Fibroblast of pulmonary artery (primary cell): ENCODE results near the gene PDZD8.
"Not testable (repeated sequence)": the region's sequence is repeated elsewhere in the genome, so short reads cannot be mapped to it uniquely, and the experiment has no call there.

ENCODE experiments used
- DNase-seq: peaks from one replicate; pipeline ENCODE4 v3.0.0-alpha.2; 2010; ENCODE audit warnings: low read depth
- H3K4me3 ChIP-seq: replicated peaks from 2 replicates; pipeline ENCODE4 v1.5.1; 2011; ENCODE audit warnings: low read depth, mild to moderate bottlenecking, control low read depth, low read length, moderate library complexity
- TF ChIP-seq, protein P1 (sequence below): IDR thresholded peaks from 2 replicates; pipeline ENCODE4 v1.5.1; 2011; ENCODE audit warnings: mild to moderate bottlenecking, control low read depth, low read length, inconsistent platforms; ENCODE audit errors: missing control alignments

PDZD8 gene

DNA sequence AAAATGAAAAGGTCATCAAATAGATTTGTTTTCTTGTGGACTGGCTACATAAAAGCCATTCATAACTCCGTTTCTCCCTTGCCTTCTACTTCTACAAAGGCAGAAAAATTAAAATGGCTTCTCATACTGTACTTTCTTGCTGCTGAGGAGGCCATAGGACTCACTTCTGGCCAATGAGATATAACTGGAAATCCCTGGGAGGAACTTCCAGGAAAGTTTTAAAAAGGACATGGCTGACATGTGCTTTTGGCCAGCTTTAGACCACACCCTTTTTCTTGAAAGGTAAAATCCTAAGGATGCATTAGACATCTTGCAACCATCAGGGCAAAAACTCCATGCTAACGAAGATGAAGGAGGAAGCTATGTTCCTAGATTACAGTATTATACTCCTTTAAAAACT is 58.5 kb downstream of the PDZD8 start:
- no peak for DNase-seq
- TF ChIP-seq, protein P1, sequence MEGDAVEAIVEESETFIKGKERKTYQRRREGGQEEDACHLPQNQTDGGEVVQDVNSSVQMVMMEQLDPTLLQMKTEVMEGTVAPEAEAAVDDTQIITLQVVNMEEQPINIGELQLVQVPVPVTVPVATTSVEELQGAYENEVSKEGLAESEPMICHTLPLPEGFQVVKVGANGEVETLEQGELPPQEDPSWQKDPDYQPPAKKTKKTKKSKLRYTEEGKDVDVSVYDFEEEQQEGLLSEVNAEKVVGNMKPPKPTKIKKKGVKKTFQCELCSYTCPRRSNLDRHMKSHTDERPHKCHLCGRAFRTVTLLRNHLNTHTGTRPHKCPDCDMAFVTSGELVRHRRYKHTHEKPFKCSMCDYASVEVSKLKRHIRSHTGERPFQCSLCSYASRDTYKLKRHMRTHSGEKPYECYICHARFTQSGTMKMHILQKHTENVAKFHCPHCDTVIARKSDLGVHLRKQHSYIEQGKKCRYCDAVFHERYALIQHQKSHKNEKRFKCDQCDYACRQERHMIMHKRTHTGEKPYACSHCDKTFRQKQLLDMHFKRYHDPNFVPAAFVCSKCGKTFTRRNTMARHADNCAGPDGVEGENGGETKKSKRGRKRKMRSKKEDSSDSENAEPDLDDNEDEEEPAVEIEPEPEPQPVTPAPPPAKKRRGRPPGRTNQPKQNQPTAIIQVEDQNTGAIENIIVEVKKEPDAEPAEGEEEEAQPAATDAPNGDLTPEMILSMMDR: no peak
- H3K4me3 ChIP-seq: no peak overlapping the region

DNA sequence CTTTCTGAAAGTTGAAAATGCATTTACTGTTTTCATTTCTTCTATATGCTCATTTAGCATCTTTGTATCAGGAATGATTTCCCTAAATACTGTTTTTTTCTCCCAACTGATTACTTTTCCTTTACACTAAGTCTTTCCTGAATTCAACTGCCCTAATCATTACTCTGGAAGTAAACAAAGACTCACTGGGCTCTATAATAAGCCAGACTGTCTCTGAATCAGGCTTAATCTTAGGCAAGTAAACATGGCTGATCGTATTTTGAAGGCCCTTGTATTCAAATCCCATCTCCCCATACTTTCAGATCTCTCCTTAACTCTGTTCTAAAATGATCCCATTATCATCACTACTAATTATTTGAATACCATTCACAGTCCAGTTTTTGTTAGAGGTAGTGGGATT is 61.6 kb downstream of the PDZD8 start:
- H3K4me3 ChIP-seq: no peak overlapping the region
- DNase-seq: no peak
- TF ChIP-seq, protein P1: no peak

DNA sequence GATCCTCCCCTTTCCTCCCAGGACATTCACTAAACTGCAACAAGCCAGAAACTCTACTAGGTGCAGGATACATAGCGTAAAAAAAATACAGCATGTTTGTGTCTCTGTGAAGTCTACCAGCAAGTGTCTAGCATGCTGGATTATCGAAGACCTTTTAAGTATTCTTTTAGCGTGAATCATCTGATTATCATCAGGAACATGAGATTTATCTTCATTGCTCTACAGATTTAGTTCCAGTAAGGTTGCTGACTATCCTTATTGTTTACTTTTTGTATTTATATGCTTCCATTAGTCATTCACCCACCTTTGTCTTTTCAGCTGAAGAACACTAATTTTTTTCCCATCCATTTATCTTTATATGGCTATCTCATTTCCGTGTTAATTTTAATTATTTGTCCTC is 62.8 kb downstream of the PDZD8 start:
- TF ChIP-seq, protein P1: no peak
- DNase-seq: no peak
- H3K4me3 ChIP-seq: no peak overlapping the region

DNA sequence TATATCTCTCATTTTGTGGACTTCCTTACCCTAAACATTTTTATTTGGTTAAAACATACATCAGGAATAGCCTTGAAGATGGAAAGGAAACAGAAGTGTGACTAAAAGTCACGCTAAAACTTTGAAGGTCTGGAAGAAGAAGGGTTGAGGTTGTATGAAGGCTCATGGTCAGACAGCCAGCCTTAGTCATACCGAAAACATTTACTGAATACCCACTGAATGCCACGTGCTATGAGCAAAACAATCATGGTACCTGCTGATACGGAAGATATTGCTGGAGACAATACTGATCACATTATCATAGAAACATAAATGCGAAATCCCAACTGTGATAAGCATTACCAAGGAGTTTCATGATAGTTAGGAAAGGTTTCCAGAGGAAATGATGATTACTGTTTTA is 64.0 kb downstream of the PDZD8 start:
- no peak overlapping the region for H3K4me3 ChIP-seq
- TF ChIP-seq, protein P1: no peak
- DNase-seq: no peak

DNA sequence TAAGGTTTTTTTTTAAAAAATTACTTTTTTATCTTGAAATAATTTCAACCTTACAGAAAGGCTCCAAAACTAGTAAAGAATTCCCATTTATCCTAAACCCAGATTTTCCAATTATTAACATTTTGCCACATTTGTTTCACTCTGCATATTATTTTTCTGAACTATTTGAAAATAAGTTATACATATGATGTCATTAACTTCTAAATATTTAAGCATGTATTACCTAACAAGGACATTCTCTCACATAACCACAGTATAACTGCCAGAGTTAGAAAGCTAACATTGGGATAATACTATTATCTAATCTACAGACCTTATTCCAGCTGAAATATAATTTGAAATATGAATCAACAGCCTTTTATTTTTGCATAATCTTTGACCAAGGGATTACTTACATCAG is 68.6 kb downstream of the PDZD8 start:
- TF ChIP-seq, protein P1: no peak
- DNase-seq: no peak
- H3K4me3 ChIP-seq: no peak overlapping the region

DNA sequence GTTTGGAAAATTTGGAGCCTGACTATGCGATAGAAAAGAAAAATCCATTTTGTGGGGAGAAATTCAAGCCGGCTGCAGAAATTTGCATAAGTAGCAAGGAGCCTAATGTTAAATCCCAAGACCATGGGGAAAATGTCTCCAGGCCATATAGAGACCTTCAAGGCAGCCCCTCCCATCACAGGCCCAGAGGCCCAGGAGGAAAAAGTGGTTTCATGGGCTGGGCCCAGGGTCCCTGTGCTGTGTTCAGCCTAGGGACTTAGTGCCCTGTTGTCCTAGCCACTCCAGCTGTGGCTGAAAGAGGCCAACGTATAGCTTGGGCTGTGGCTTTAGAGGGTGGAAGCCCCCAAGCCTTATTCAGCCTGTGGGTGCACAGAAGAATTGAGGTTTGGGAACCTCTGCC is 71.8 kb downstream of the PDZD8 start:
- not testable (repeated sequence) for H3K4me3 ChIP-seq, DNase-seq

DNA sequence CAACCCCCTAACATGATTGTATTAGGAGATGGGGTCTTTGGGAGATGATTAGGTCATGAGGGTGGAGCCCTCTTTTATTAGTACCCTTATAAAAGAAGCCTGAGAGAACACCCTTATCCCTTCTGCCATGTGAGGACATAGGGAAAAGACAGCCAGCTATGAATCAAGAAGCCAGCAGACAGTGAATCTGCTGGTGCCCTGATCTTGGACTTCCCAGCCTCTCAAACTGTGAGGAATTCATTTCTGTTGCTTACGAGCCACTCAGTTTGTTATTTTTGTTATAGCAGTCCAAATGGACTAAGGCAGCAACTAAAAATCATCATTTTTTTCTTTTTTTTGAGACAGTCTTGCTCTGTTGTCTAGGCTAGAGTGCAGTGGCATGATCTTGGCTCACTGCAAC is 74.6 kb downstream of the PDZD8 start:
- DNase-seq: no peak
- H3K4me3 ChIP-seq: no peak overlapping the region
- TF ChIP-seq, protein P1: no peak

DNA sequence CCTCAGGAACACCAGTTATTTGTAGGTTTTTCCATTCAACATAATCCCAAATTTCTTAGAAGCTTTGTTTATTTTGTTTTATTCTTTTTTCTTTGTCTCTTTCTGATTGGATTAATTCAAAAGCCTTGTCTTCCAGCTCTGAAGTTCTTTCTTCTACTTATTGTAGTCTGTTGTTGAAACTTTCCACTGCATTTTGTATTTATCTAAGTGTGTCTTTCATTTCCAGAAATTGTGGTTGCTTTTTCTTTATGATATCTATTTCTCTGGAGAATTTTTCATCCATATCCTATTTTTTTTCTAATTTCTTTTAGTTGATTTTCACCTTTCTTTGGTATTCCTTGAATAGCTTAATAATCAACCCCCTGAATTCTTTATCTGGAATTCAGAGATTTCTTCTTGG is 75.8 kb downstream of the PDZD8 start:
- H3K4me3 ChIP-seq: no peak overlapping the region
- TF ChIP-seq, protein P1: no peak
- DNase-seq: no peak
